ENCODE data around the gene MUC5AC.
"Not testable (repeated sequence)": the region's sequence is repeated elsewhere in the genome, so short reads cannot be mapped to it uniquely, and the experiment has no call there.

Gene MUC5AC

GRCh38 chr11:1172729-1173117, 15.0 kb downstream of the MUC5AC start:
- ChIA-PET POLR2A (no interaction called here), CTCF (no interaction called here)
- TF ChIP-seq SP1 (IDR thresholded peaks at IDR 0.05) (no peak), ELF4 (IDR thresholded peaks at IDR 0.05) (no peak), LEF1 (IDR thresholded peaks at IDR 0.05; ENCODE audit: borderline replicate concordance) (no peak), TARDBP (IDR thresholded peaks at IDR 0.05) (peak; percentile 73)
- DNase-seq (ENCODE audit: extremely low spot score), result no peak

- CTCF ChIA-PET; POLR2A ChIA-PET; DNase-seq (ENCODE audit: extremely low spot score): not testable (repeated sequence)
Observed at GRCh38 chr11:1173396-1173795, 15.6 kb downstream of the MUC5AC start.

- ChIA-PET POLR2A (no interaction called here), CTCF (no interaction called here)
- no peak for DNase-seq (ENCODE audit: extremely low spot score)
- no peak for TF ChIP-seq SUZ12 (IDR thresholded peaks at IDR 0.05)
- no peak for TF ChIP-seq FOXK2 (IDR thresholded peaks at IDR 0.05)
- no peak for TF ChIP-seq ZNF384 (IDR thresholded peaks at IDR 0.05)
- TF ChIP-seq ARNT (IDR thresholded peaks at IDR 0.05), result no peak
- TF ChIP-seq TARDBP (IDR thresholded peaks at IDR 0.05), result no peak
- no peak for TF ChIP-seq NFRKB (IDR thresholded peaks at IDR 0.05)
- TF ChIP-seq FOXA1 (IDR thresholded peaks at IDR 0.05), result no peak
- no peak for TF ChIP-seq SP1 (IDR thresholded peaks at IDR 0.05)
- no peak for TF ChIP-seq L3MBTL2 (conservative IDR thresholded peaks at IDR 0.05)
- no peak for TF ChIP-seq CTBP1 (IDR thresholded peaks at IDR 0.05; ENCODE audit: borderline replicate concordance)
Observed at GRCh38 chr11:1174441-1175370, 17.0 kb downstream of the MUC5AC start.

DNA sequence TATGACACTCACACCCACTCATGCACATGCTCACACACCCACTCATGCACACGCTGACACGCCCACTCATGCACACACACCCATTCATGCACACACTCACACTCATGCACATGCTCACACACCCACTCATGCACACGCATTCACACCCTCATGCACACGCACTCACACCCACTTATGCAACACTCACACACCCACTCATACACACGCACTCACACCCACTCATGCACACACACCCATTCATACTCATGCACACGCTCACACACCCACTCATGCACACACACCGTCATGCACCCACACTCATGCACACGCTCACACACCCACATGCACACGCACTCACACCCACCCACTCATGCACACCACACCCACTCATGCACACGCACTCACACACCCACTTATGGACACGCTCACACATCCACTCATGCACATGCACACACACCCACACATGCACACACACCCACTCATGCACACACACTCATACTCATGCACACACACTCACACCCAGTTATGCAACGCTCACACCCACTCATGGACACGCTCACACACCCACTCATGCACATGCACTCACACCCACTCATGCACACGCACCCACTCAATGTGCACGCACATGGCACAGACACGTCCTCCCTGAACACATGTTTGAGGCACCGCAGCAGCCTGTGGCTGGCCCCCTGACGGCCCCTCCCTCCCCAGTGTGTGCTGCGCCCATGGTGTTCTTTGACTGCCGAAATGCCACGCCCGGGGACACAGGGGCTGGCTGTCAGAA, 17.9 kb downstream of the MUC5AC start:
- POLR2A ChIA-PET, result no interaction called here
- CTCF ChIA-PET, result no interaction called here
- TF ChIP-seq FOXK2 (IDR thresholded peaks at IDR 0.05), result no peak
- TF ChIP-seq L3MBTL2 (conservative IDR thresholded peaks at IDR 0.05), result no peak
- no peak for TF ChIP-seq CTBP1 (IDR thresholded peaks at IDR 0.05; ENCODE audit: borderline replicate concordance)
- TF ChIP-seq FOXM1 (IDR thresholded peaks at IDR 0.05; ENCODE audit: borderline replicate concordance), result no peak
- TF ChIP-seq BHLHE40 (IDR thresholded peaks at IDR 0.05; ENCODE audit: borderline replicate concordance), result no peak
- TF ChIP-seq, protein P1, sequence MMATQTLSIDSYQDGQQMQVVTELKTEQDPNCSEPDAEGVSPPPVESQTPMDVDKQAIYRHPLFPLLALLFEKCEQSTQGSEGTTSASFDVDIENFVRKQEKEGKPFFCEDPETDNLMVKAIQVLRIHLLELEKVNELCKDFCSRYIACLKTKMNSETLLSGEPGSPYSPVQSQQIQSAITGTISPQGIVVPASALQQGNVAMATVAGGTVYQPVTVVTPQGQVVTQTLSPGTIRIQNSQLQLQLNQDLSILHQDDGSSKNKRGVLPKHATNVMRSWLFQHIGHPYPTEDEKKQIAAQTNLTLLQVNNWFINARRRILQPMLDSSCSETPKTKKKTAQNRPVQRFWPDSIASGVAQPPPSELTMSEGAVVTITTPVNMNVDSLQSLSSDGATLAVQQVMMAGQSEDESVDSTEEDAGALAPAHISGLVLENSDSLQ (IDR thresholded peaks at IDR 0.05), result no peak
- TF ChIP-seq ARNT (IDR thresholded peaks at IDR 0.05), result no peak
- no peak for TF ChIP-seq FOXA1 (IDR thresholded peaks at IDR 0.05)
- no peak for TF ChIP-seq ELF4 (IDR thresholded peaks at IDR 0.05)
- TF ChIP-seq SP1 (IDR thresholded peaks at IDR 0.05), result no peak
- TF ChIP-seq TARDBP (IDR thresholded peaks at IDR 0.05), result no peak
- DNase-seq (ENCODE audit: extremely low spot score), result no peak

- TF ChIP-seq LEF1 (IDR thresholded peaks at IDR 0.05; ENCODE audit: borderline replicate concordance) (no peak), SP1 (IDR thresholded peaks at IDR 0.05) (no peak), TARDBP (IDR thresholded peaks at IDR 0.05) (no peak), HDGF (IDR thresholded peaks at IDR 0.05; ENCODE audit: borderline replicate concordance) (no peak), ZNF384 (IDR thresholded peaks at IDR 0.05) (no peak), NFRKB (IDR thresholded peaks at IDR 0.05) (no peak), SUZ12 (IDR thresholded peaks at IDR 0.05) (no peak), FOXK2 (IDR thresholded peaks at IDR 0.05) (no peak), FOXA1 (IDR thresholded peaks at IDR 0.05) (no peak), BHLHE40 (IDR thresholded peaks at IDR 0.05; ENCODE audit: borderline replicate concordance) (no peak), CTBP1 (IDR thresholded peaks at IDR 0.05; ENCODE audit: borderline replicate concordance) (no peak), FOXM1 (IDR thresholded peaks at IDR 0.05; ENCODE audit: borderline replicate concordance) (no peak), L3MBTL2 (conservative IDR thresholded peaks at IDR 0.05) (no peak), ELF4 (IDR thresholded peaks at IDR 0.05) (no peak), ARNT (IDR thresholded peaks at IDR 0.05) (no peak)
- TF ChIP-seq, protein P1 (IDR thresholded peaks at IDR 0.05), result no peak
- no peak for DNase-seq (ENCODE audit: extremely low spot score)
- CTCF ChIA-PET, result no interaction called here
- POLR2A ChIA-PET, result no interaction called here
Observed at GRCh38 chr11:1176224-1177019, 18.7 kb downstream of the MUC5AC start.

- ChIA-PET CTCF (no interaction called here), POLR2A (no interaction called here)
- no peak for TF ChIP-seq TARDBP (IDR thresholded peaks at IDR 0.05)
- TF ChIP-seq FOXM1 (IDR thresholded peaks at IDR 0.05; ENCODE audit: borderline replicate concordance), result no peak
- TF ChIP-seq LEF1 (IDR thresholded peaks at IDR 0.05; ENCODE audit: borderline replicate concordance), result no peak
- no peak for TF ChIP-seq BHLHE40 (IDR thresholded peaks at IDR 0.05; ENCODE audit: borderline replicate concordance)
- TF ChIP-seq CTBP1 (IDR thresholded peaks at IDR 0.05; ENCODE audit: borderline replicate concordance), result no peak
- no peak for TF ChIP-seq HDGF (IDR thresholded peaks at IDR 0.05; ENCODE audit: borderline replicate concordance)
- TF ChIP-seq, protein P1 (IDR thresholded peaks at IDR 0.05), result no peak
- TF ChIP-seq FOXA1 (IDR thresholded peaks at IDR 0.05), result no peak
- TF ChIP-seq ELF4 (IDR thresholded peaks at IDR 0.05), result no peak
- TF ChIP-seq FOXK2 (IDR thresholded peaks at IDR 0.05), result no peak
- no peak for TF ChIP-seq SUZ12 (IDR thresholded peaks at IDR 0.05)
- TF ChIP-seq ARNT (IDR thresholded peaks at IDR 0.05), result no peak
- no peak for TF ChIP-seq ZNF384 (IDR thresholded peaks at IDR 0.05)
- TF ChIP-seq L3MBTL2 (conservative IDR thresholded peaks at IDR 0.05), result no peak
Observed at GRCh38 chr11:1177020-1177770, 19.4 kb downstream of the MUC5AC start.

More at GRCh38 chr11:1177020-1177770, 19.4 kb downstream of the MUC5AC start:
- DNase-seq (ENCODE audit: extremely low spot score), result no peak

All from HEK293T (cell line).